Measurements from ENCODE around the gene MTRF1L.

MTRF1L gene

GRCh38 chr6:152981219-152981618, 21.3 kb downstream of the MTRF1L start:
- Histone ChIP-seq H3K27me3 (ENCODE audit: insufficient read depth, poor library complexity, severe bottlenecking) (no peaks in the 10 kb centered on the region), H3K27ac (replicated peaks) (peak overlapping the region; percentile 96), H3K4me3 (replicated peaks; ENCODE audit: insufficient read depth, low read length) (peak overlapping the region; percentile 97)
- no peak for DNase-seq (ENCODE audit: low read depth in 1 of 2, low spot score in 1 of 2)
- TF ChIP-seq GABPA (IDR thresholded peaks at IDR 0.05; ENCODE audit: low read depth) (no peak), POLR2AphosphoS5 (IDR thresholded peaks at IDR 0.05; ENCODE audit: low read depth) (no peak), CTCF (IDR thresholded peaks at IDR 0.05; ENCODE audit: insufficient read depth, low read length) (no peak), REST (IDR thresholded peaks at IDR 0.05; ENCODE audit: insufficient replicate concordance, low read depth) (no peak), SPI1 (IDR thresholded peaks at IDR 0.05; ENCODE audit: borderline replicate concordance, low read depth) (no peak)

- Histone ChIP-seq H3K27me3 (ENCODE audit: insufficient read depth, poor library complexity, severe bottlenecking) (no peaks in the 10 kb centered on the region), H3K4me3 (replicated peaks; ENCODE audit: insufficient read depth, low read length) (peak overlapping the region; percentile 97), H3K27ac (replicated peaks) (peak overlapping the region; percentile 96)
- no peak for DNase-seq (ENCODE audit: low read depth in 1 of 2, low spot score in 1 of 2)
- no peak for TF ChIP-seq POLR2AphosphoS5 (IDR thresholded peaks at IDR 0.05; ENCODE audit: low read depth)
- no peak for TF ChIP-seq SPI1 (IDR thresholded peaks at IDR 0.05; ENCODE audit: borderline replicate concordance, low read depth)
- TF ChIP-seq CTCF (IDR thresholded peaks at IDR 0.05; ENCODE audit: insufficient read depth, low read length) = no peak
- no peak for TF ChIP-seq GABPA (IDR thresholded peaks at IDR 0.05; ENCODE audit: low read depth)
- no peak for TF ChIP-seq REST (IDR thresholded peaks at IDR 0.05; ENCODE audit: insufficient replicate concordance, low read depth)
Measured at GRCh38 chr6:152980656-152981055, 21.9 kb downstream of the MTRF1L start.

GRCh38 chr6:152979116-152979515, 23.4 kb downstream of the MTRF1L start:
- Histone ChIP-seq H3K27ac (replicated peaks) (peak overlapping the region; percentile 4), H3K4me3 (replicated peaks; ENCODE audit: insufficient read depth, low read length) (no peak overlapping the region), H3K27me3 (ENCODE audit: insufficient read depth, poor library complexity, severe bottlenecking) (no peaks in the 10 kb centered on the region)
- no peak for DNase-seq (ENCODE audit: low read depth in 1 of 2, low spot score in 1 of 2)
- TF ChIP-seq SPI1 (IDR thresholded peaks at IDR 0.05; ENCODE audit: borderline replicate concordance, low read depth) (no peak), CTCF (IDR thresholded peaks at IDR 0.05; ENCODE audit: insufficient read depth, low read length) (no peak), GABPA (IDR thresholded peaks at IDR 0.05; ENCODE audit: low read depth) (no peak), REST (IDR thresholded peaks at IDR 0.05; ENCODE audit: insufficient replicate concordance, low read depth) (no peak), POLR2AphosphoS5 (IDR thresholded peaks at IDR 0.05; ENCODE audit: low read depth) (no peak)
